Hematopoietic multipotent progenitor cell treated with erythropoietin and hydrocortisone succinate and interleukin-3 and kit ligand, for 4 days (in vitro differentiated cells): ENCODE data around the gene MC1R.
A peak's percentile ranks its signal among the peaks of the same experiment; 100 is the strongest.
"Not testable (repeated sequence)": the region's sequence is repeated elsewhere in the genome, so short reads cannot be mapped to it uniquely, and the experiment has no call there.

ENCODE experiments used
- DNase-seq: peaks from one replicate; pipeline ENCODE4 v3.0.0-alpha.2; 2015

MC1R gene

DNA sequence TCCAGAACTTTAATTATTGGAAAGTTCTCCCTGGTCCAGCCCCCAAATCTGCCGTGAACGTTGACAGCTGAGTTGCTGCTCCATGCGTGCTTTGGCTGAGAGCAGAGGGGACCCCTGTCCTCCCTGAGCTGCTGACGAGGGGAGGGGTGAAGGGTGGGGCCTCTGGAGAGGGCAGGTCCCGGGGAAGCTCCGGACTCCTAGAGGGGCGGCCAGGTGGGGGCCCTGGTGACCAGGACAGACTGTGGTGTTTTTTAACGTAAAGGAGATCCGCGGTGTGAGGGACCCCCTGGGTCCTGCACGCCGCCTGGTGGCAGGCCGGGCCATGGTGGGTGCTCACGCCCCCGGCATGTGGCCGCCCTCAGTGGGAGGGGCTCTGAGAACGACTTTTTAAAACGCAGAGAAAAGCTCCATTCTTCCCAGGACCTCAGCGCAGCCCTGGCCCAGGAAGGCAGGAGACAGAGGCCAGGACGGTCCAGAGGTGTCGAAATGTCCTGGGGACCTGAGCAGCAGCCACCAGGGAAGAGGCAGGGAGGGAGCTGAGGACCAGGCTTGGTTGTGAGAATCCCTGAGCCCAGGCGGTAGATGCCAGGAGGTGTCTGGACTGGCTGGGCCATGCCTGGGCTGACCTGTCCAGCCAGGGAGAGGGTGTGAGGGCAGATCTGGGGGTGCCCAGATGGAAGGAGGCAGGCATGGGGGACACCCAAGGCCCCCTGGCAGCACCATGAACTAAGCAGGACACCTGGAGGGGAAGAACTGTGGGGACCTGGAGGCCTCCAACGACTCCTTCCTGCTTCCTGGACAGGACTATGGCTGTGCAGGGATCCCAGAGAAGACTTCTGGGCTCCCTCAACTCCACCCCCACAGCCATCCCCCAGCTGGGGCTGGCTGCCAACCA lies at the start of gene MC1R:
TSS of gene MC1R (plus strand) at position 410 of the 895 bp plus-strand sequence. CDS start at position 807, 397 bp downstream.
- peak; percentile 84 for DNase-seq

DNA sequence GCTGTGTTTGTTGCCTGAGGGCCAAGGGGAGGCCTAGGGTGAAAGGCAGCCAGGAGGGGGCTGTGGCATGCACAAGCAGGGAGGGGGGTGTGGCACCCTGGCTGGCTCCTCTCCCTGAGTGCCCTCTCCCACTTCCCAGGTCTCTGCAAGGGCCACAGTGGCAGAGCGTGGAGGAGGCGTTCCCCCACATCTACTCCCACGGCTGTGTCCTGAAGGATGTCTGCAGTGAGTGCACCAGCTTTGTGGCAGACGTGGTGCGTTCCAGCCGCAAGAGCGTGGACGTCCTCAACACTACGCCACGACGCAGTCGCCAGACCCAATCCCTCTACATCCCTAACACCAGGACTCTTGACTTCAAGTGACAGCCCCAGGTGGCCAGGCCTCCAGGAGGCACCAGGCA lies 48.8 kb upstream of the MC1R start:
- no peak for DNase-seq

DNA sequence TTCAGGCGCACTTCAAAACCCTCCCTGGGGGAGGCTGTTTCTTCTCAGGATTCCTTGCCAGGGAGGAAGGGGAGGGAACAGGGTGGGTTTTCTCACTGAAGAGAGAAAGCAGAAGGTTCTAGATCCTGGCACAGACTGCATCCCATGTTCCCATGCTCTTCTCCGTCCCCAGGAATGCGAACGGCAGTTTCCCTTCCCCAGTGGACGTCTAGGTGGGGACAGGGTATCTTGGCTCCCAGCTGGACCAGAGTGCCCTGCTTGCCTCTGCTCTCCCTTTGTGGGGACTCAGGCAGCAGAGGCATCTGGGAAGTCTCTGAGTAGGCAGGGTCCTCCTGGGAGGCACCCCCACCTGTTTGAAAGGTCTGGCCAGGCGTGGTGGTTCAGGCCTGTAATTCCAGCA lies 48.2 kb upstream of the MC1R start:
- DNase-seq = no peak

DNA sequence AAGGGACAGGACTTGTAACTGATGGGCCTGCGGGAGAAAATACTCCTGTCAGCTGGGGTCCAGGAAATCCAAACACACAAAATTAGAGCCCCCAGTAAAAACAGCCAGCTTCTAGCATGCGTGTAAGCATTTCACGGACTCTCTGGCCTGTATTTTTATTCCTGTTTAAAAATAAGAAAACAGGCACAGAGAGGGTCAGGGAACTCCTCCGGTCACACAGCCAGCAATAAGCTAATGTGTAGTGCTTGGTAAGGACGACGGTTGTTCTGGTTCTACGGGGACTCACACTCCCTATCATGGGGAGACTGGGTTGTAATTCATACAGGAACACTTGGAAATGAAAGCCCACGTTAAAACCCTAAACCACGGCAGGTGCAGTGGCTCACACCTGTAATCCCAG lies 46.8 kb upstream of the MC1R start:
- no peak for DNase-seq

DNA sequence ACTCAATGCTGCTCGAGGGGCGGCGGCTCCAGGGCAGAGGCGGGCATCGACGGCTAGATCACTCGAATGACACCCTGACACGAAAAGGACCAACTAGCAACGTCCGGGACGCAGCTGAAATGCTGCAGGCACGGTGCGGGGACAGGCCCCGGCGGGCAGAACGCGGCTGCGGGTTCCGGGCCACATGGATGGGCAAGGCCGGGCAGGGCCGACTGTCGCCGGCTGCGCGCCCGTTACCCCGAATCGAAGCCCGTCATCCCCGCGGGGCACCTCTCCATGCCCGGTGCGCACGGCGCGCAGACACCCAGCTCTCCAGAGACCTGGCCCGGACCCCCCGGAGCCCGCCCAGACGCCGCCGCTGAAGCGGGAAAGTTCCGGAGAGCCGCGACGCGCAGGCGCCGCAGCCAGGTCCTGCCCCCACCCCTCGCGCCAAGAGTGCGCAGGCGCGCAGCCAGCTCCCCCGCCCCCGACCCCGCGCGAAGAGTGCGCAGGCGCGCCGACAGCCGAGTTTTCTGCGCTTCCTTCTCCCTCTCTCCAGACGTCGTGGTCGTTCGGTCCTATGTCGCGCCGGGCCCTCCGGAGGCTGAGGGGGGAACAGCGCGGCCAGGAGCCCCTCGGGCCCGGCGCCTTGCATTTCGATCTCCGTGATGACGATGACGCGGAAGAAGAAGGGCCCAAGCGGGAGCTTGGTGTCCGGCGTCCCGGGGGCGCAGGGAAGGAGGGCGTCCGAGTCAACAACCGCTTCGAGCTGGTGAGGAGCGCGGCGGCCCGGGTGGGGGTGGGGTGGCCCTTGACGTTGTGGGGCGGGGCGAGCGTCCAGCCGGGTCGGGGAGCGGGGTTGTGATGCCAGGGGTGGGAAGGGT lies 45.3 kb upstream of the MC1R start, which contains the start of gene TCF25:
TSS of gene TCF25 (plus strand) at position 484 of the 863 bp plus-strand sequence. CDS start at position 560, 76 bp downstream.
- peak; percentile 95 for DNase-seq

DNA sequence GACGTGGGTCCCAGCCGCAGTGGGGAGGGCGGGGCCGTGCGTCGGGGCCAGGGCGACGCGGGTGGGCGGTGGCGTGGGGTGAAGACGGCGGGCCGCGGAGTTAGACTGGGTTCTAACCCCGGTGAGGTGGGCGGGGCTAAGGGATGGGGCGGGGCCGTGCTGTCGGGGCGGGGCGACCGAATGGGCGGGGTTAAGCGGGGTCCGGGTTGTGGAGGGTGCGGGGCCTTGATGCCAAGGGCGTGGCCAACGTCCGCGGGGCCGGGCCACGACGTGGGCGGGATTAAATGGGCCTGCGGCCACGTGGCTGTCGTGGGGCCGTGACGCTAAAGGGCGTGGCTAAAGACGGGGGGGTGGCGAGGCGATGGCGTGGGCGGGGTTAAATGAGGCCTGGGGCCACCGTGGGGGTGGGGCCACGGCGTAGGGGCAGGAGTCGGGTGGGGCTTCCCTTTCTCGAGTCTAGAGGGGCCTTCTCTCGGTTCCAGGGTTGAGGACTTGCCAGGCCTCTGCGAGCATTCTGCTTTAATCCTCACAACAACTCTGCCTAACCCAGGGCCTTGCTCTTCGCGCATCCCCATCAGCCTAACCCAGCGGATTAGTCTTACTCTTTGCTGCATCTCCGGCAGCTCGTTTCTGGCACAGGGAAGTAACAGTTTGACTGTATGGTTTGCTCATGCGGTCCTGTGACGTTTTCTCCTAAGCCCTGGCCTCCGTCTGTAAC lies 44.5 kb upstream of the MC1R start:
- DNase-seq = peak; percentile 98

DNA sequence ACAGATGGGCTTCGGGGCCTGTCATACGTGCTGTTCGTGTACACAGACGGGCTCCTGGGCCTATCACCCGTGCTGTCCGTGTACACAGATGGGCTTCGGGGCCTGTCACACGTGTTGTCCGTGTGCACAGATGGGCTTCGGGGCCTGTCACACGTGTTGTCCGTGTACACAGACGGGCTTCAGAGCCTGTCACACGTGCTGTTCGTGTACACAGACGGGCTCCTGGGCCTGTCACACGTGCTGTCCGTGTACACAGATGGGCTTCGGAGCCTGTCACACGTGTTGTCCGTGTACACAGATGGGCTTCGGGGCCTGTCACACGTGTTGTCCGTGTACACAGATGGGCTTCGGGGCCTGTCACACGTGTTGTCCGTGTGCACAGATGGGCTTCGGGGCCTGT lies 39.5 kb upstream of the MC1R start:
- not testable (repeated sequence) for DNase-seq

DNA sequence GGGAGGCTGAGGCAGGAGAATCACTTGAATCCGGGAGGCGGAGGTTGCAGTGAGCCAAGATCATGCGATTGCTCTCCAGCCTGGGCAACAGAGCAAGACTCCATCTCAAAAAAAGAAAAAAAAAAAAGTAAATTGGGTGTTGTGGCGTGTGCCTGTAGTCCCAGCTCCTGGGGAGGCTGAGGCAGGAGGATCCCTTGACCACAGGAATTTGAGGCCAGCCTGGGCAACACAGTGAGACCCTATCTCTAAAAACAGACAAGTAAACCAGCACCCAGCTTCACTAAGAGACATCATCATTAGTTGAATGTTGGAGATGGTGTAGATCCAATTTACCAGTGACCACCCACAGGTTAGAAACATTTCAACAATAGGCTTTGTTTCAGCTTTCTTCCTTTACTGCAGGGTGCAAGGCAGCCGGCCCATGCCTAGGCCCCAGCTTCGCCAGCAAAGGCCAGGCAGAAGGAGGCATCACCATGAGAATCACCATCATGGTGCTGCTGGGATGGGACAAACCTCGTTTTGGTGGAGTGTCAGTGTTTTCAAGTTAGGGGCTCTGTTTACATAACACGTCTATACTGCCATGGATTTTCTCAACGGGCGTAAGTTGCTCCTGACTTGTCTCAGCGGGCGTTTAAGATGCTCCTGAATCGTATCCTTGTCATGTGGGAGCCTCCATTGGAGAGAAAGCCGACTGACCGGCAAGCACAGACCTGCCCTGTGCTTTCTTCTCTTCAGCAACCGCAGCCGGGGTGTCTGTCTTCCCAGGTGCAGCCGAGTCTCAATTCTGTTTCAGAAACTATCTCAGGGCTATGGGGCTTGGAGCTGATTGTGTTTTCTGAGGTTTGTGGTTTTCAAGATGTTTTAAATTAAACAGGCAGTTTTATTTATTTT lies 37.9 kb upstream of the MC1R start:
- no peak for DNase-seq

DNA sequence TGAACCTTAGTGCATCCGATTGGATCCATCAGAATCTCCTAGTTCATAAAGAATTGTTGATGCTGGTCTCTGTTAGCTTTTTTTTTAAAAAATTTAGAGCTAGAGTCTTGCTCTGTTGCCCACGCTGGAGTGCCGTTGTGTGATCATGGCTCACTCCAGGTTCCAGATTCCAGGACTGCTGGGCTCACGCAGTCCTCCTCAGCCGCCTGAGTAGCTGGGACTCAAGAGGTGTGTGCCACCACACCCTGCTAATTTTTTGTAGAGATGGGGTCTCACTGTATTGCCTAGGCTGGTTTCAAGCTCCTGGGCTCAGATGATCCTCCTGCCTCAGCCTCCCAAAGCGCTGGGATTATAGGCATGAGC lies 37.3 kb upstream of the MC1R start:
- DNase-seq = no peak

DNA sequence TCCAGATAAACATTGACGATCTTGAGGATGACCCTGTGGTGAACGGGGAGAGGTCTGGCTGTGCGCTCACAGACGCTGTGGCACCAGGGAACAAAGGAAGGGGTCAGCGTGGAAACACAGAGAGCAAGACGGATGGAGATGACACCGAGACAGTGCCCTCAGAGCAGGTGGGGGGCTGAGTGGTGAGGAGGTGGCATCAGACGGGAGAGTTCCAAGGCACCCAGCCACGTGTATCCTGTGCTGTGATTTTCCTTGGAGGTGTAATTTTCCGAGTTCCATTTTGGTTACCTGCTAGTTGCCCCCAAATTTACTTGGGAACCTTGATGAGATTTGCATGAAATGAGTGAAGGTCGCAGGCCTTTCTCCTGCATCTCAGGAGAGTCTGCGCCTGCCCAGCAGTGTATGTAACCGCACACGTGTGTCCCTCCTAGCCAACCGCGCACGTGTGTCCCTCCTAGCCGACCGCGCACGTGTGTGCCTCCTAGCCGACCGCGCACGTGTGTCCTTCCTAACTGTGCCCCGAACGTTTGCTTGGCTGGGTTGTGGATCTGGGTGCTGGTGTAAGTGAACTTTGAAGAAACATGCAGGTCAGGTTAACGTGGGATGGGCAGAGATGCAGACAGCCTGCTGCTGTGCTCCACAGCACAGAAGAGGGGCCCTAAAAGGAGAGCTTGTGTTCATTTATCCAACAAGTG lies 35.2 kb upstream of the MC1R start:
- DNase-seq = no peak

DNA sequence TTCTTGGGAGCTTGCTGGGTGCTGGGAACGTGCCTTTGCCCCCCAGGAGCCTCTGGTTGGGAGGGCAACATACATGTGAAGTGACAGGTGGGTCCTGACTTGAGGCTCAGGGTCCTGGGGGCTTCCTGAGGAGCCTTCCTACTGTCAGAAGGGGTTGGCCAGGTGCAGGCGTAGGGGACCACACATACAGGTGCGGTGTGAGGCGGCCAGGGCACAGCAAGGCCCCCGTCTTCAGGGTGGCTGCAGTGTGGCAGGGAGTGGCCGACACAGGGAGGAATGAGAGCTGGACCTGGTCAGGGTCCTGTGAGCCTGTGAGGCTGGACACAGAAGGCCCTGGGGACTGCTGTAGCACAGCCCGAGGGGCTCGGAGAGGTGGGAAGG lies 34.6 kb upstream of the MC1R start:
- DNase-seq = no peak

DNA sequence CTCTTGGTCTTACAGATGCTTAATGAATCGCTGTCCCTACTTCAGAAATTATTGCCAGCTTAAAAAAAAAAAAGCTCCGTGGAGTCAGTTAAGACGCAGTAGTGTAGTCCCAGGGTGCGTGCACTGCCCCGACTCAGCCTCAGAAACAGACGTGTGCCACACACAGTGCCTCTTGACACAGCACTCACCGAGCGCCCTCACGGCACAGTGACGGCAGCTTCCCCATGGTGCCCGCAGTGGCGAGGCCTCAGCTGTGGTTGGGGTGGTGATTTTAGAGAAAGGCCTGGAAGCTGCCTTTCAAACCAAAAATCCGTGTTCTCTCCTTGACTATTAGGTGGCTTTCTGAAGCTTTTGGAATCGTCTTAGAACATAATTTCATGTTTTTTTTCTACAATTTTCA lies 31.4 kb upstream of the MC1R start:
- DNase-seq = no peak

DNA sequence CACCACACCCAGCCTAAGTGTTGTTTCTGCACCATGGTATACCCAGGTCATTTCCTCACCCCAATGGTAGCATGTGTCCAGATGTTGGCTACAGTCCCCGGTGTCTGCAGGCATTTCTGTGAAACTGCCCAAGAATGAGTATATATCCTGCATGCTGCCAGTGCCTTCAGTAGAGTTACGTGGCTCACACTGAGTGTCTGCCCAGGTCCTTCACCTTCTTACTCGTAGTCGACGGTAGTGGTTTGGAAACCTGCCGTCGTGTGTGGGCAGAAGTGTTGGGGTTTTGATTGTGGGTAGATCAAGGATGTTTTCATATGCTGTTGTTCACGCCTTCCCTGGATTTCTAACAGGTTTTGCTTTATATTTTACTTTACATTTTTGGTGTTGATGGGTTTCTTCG lies 28.5 kb upstream of the MC1R start:
- no peak for DNase-seq

DNA sequence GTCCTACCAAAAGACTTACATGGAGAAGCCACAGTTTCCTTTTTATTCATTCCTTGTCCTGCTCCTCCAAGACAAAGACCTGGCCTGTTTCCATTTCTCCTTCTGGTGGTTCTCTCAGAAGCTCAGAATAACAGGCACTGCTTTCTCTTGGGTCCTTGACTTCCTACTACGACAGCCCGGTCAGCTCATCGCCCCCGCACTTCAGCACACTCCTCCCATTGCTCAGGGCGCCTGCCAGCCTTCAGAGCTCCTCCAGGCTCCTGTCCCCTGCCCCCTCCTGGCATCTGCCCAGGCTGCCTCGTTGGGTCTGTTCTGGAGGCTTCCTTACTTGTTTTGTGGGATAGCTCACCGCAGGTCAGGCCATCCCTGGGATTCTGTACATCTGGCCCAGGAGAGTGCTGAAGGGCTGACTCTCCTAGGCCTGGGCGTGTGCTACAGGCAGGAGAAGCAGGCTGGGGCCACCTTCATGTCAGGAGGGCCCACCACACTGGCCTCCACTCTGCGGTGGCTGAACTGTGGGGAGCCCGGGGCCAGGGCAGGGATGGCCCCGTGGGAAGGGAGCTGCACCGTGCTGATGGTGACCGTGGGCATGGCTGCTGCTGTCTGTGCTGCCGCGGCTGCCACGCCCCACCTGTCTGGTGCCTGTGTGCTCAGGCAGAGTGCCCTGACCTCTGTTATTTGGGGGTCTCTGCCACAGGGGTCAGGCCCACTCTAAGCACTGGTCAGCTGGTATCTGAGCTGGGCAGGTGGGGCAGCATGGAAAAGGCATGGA lies 27.6 kb upstream of the MC1R start:
- DNase-seq = no peak

DNA sequence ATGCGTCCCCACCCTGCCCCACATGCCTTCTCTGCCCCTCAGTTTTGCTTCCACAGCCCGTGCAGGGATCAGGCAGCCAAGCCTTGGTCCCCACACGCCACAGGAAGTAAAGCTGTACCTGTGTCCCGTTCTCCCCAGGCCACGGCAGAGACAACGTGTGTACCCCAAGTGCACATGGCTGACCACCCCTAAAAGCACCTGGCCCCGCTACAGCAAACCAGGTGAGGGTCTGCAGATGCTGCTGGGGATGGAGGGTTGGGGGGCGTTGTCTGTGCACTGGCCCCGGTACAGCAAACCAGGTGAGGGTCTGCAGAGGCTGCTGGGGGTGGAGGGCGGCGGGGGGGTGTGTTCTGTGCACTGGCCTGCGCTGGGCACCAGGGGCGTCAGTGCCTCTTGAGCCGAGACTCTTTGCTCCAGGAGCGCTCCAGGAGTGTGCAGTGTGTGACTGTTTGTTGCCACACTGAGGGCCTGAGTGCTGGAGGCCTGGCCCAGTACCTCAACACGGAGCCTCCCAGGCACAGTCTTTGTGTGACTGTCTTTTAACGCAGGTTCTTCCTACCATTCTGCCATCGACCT lies 26.5 kb upstream of the MC1R start:
- DNase-seq = no peak

DNA sequence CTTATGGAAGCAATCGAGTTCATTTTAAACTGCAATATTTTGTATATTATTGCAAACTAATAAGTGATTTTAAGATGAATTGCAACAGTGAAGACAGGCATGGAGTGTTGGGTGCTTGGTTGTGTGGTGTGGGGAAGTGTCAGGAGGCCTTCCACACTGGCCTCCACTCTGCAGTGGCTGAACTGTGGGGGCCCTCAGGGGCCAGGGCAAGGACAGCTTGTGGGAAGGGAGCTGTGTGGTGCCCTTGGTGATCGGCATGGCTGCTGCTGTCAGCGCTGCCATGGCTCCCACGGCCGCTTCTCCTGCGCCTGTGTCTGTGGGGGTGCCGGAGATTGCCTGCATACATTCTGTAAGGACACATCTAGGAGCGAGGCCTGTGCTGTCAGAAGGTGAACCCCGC lies 26.0 kb upstream of the MC1R start:
- DNase-seq = no peak

DNA sequence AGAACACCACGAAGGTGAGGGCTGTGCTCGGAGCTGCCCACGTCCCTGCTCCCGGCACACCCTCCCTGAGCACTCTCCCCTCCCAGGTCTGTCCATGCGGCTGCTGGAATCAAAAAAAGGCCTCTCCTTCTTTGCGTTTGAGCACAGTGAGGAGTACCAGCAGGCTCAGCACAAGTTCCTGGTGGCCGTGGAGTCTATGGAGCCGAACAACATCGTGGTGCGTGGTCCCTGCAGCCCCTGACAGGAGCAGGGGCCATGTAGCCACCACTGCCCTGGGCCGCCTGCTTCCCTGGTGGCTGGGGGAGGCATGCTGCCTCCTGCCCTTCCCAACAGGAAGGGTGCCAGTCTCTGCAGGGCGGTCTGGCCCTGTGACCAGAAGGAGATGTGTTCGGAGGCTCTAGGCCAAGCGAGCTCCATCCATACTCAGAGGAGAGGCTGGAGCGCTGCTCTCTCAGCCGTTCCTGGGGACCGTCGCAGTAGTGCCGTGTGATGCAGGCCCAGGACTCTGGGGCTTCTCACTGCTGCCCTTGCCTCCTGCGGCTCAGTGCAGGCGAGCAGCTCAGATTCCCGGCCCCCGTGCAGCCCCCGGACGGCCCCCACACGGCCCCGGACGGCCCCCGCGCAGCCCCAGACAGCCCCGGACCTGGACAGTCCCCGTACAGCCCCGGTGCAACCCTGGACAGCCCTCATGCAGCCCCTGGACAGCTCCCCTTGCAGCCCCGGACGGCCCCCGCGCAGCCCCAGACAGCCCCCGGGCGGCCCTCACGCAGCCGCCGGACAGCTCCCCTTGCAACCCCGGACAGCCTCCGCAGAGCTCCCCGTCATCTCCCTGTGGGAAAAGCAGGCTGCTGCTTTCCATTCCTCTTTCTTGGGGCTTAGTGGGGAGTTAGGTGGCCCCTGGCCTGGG lies 24.8 kb upstream of the MC1R start:
- no peak for DNase-seq

DNA sequence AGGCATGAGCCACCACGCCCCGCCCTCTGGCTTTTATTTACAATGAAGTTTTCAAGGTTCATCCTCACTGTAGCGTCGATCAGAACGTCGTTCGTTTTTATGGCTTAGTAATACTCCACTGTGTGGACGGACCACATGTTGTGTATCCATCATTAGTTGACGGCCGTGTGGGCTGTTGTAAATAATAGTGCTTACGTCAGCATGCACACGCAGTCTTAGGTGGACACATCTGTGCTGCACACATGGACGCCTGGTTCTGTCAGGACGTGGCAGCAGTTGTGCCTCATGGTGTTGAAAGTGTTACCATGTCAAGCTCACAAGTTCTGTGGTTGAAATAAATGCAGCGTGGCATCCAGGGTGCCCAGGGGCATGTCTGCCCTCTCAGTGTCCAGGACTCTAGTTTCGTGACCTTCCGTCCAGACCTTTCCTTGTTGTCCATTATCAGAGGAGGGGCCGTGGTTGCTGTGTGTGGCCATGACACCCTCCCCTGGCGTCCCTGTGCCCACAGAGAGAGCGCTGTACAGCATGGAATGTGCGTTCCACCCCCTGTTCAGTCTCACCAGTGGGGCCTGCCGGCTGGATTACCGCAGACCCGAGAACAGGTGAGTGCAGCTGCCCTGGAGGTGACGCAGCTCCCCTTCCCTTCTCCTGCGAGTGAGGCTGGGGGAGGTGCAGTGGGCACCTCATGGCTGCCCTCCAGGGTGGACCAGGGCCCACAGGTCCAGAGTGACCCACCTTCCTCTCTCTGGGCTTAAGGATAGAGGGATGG lies 23.0 kb upstream of the MC1R start:
- no peak for DNase-seq
